Retina (tissue), 1 donor: ENCODE measurements around the gene DPP9.

ENCODE experiments used
- DNase-seq: peaks from one replicate; pipeline ENCODE4 v3.0.0-alpha.2; 2016

Gene DPP9

DNA sequence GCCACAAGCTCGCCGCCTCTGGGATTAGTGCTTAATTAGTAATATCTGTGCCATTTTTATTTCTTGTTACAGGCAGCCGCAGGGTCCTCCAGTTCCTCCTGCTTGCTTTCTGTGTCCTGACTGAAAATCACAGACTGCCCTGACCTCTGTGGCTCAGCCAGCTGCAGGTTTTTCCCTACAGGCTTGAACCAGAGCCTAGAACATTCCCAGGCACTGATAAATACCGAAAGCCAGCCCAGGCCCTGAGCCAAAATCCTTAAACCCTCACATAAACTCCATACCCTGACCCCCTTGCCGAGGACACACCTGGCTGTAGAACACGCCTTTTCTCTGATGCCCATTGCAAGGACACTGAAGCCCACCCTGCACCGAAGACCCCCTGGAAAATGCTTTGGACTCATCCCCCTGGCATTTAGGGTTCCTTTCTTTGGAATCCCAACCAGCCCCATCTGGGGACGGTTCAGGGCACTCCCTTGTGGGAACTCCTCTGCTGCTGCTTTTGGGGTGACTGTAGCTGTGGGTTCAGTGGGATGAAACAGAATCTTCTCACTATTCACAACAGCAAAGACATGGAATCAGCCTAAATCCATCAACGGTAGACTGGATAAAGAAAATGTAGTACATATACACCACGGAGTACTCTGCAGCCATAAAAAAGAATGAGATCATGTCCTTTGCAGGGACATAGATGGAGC lies 15.5 kb downstream of the DPP9 start:
- DNase-seq: no peak

GRCh38 chr19:4707322-4707721 lies 16.3 kb downstream of the DPP9 start:
- DNase-seq: no peak

- no peak for DNase-seq
Measured at GRCh38 chr19:4705413-4706131, 18.1 kb downstream of the DPP9 start.

GRCh38 chr19:4704317-4704673 lies 19.3 kb downstream of the DPP9 start:
- DNase-seq: no peak

DNA sequence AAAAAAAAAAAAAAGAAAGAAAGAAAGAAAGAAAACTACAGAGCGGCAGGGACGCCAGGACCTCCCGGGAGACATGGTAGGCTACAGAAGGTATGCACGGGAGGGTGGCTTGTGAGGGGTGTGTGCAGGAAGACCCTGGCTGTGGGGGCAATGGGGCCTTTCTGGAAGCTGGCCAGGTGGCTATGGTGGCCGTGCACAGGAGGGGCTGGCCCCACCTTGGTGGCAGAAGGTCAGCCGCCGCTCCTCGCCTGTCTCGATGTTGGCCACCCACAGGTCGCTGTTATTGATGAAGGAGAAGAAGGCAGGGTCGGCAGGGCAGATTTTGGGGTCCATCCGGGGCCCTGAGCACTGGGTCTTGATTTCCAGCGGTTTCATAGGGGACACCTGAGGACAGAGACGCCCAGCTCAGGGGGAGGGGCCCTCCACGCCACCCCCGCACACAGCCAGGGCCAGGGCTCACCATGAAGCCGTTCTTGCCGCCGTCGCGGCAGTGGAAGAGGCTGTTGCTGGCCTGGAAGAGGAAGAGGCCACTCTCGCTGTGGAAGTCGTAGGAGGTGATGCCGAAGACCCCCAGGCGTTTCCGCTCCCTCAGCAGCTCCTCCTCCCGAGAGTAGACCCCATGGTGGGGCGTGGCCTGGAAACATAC lies 19.8 kb downstream of the DPP9 start:
- DNase-seq: no peak

DNA sequence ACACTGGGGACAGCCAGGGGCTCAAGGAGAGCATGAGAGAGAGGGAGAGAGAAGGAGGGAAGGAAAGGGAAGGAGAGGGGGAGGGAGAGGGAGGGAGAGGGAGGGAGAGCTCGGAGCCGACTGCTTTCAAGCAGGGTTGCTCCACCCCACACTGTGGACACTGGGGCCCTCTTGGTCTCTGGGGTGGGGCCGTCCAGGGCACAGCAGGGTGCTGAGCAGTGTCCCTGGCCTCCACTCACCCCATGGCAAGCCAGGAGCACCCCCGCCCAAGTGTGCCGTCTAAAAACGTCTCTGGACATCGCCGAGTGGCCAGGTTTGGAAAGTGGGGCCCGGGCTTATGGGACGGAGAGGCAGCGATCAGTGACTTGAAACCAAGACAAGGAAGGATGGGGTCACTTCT lies 20.9 kb downstream of the DPP9 start:
- DNase-seq: no peak

DNA sequence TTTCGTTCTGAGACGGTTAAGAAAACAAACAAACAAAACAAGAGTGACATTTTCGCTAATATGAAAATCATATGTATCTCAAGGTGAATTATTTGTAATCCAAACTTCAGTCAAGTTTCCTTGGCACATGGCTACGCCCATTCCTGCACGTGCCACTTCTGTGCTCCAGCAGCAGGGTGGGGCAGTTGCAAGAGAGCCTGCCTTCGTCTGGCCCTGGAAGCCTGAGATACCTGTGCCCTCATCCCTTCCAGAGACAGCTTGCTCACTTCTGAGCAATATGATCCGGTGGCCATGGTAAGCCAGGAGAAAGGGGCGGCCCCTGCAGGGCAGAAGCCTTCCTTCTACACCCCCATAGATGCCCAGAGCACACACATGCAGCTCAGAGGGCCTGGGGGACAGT lies 22.1 kb downstream of the DPP9 start:
- no peak for DNase-seq

DNA sequence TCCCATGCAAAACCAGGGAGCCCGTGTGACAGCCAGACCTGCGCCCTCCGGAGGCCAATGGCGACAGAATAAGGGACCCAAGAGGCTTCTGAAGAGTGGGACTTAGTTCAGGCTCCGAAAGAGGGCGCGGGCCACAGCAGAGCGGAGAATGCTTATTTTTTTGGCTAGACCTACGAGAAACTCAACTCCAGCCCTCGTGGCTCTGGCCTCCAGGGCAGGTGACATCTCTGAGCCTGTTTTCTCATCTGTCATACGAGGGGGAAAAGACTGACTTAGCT lies 23.0 kb downstream of the DPP9 start:
- no peak for DNase-seq

GRCh38 chr19:4699826-4700692 lies 23.6 kb downstream of the DPP9 start:
- DNase-seq: no peak

- no peak for DNase-seq
Measured at GRCh38 chr19:4697304-4697703, 26.3 kb downstream of the DPP9 start.

GRCh38 chr19:4695224-4695731 lies 28.4 kb downstream of the DPP9 start:
- no peak for DNase-seq

DNA sequence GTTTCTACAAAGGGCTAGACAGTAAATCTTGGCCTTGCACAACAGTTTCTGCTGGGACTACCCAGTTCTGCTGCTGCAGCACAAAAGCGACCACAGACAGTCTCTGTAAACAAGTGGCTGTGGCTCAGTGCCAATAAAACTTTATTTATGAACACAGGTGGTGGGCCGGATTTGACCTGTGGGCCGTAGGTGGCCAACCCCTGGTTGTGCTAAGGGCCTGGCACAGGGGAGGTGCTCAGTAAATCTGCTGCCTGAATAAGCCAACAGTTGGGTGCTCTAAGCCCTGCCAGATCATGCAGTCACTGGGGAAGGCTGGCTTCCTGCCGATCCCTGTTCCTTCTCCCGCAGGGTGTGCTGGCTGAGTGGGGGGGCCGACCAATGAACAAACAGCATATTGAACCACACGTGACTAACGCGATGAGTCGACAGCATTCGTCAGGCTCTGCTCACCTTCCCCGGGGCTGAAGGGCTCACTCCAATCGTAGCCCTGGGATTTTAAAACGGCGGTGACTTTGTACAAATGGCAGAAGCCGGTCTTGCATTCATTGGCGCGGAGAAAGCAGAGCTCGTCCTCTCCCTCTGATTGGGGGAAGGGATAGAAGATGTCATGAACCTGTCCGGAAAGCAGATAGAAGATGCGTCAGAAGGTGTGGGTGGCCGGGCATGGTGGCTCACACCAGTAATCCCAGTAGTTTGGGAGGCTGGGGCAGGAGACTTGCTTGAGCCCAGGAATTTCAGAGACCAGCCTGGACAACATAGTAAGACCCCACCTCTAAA lies 29.2 kb downstream of the DPP9 start:
- no peak for DNase-seq

DNA sequence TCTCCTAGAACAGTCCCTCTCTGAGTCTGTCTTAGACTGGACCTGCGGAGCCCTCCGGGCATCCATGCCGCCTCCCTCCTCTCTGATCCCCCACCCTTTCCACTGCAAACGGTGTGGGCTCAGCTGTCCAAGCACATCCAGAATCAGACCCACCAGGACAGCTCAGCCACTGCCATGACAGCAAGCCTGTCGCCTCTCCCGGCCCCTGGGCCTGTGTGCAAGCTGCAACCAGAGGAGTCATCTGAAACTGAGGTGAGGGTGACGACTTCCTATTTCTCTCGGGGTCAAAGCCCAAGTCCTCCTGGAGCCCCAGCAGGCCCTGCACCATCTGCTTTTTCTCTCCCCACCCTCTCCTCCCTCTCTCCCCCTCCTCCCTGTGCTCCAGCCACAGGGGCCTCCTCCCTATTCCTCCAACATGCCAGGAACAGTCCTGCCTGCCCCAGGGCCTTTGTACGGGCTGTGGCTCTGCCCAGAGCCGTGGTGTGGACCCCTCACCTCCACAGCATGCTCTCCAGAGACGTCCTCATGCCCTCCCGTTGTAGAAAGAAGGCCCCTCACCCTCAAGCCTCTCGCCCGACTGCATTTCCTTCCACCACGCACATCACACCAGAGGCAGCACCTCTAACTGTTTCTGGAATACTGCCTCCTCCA lies 30.0 kb downstream of the DPP9 start:
- DNase-seq: no peak

DNA sequence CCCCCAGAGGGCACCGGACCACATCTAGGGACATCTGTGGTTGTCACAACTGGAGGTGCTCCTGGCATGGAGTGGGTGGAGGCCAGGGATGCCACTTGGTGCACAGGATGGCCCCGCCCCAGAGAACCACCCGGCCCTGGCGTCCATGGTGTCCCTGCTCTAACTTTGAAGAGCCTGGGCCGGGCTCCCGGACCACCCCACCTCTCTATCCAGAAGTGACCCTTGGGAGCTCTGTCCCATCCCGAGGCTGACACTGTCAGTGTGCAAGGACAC lies 30.6 kb downstream of the DPP9 start:
- DNase-seq: no peak

DNA sequence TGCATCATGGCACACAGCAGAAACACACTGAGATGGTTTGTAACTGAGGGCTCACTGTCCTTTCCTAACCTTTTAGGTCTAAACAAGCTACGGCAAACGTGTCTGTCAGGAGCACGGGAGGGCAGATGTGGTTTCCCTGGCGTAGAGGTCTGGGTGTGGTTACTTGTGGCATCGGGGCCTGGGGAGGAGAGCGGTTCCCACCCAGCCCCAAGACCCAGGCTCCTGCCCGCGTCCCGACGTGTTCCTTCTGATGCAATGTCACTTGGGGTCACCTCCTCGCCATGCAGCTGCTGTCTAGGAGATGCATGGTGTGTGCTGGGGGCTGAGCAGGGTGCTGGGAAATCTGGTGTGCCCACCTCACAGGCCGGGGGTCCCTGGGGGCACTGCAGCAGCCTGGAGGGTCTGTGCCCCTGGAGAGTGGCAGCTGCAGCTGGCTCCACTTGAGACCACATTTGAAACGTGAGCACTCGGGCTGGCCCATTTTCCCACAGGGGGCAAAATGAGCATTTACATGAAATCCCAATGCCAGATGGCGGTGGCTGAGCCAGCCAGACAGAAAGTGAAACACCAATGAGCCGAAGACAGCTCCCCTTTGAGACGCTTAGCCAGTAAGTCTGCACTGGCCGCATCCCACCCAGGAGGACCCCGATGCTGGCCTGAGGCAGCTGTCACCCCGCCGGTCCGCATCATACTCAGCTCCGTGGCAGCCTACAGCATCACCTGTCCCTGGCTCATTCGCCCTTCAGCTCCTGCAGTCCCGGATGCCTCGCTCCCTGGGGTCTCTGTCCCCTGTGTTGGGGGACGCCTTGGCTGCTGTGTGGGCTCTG lies 31.2 kb downstream of the DPP9 start:
- DNase-seq: no peak

GRCh38 chr19:4691373-4691772 lies 32.3 kb downstream of the DPP9 start:
- no peak for DNase-seq

GRCh38 chr19:4690361-4690760 lies 33.3 kb downstream of the DPP9 start:
- no peak for DNase-seq

DNA sequence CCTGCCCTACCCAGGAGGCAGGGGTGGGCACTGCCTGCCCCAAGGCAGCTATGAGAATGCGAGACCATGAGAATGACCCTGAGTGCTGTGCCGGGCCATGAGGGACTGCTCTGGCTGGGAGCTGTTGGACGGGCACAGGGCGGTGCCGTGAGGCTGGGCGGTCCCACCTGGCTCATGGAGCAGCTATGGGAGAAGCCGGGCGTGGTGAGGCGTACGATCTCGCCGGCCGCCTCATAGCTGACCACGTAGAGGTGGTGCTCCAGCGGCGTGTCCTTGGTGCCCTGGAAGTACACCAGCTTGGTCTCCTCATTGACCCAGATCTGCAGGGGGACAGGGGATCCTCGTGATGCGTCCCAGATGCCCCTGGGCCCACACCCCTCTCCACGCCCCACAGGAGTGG lies 34.2 kb downstream of the DPP9 start:
- no peak for DNase-seq

DNA sequence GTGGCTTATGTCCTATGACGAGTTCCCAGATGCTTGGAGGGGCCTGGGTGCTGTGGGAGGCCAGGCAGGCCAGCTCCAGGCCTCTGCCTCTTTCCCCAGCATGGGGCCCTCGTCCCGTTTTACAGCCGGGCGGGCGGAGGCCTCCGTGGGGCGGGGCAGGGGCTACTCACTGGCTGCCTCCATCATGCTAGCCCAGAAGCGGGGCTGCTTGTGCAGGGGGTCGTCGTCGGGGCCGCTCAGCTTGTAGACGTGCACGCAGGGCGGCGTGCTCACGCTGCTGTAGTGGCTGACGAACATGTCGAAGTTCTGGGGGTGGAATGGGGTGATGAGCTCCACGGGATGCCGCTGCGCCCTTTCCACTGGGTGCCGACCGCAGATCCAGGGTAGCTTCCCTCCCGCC lies 35.1 kb downstream of the DPP9 start:
- no peak for DNase-seq

GRCh38 chr19:4687396-4687795 lies 36.2 kb downstream of the DPP9 start:
- no peak for DNase-seq

DNA sequence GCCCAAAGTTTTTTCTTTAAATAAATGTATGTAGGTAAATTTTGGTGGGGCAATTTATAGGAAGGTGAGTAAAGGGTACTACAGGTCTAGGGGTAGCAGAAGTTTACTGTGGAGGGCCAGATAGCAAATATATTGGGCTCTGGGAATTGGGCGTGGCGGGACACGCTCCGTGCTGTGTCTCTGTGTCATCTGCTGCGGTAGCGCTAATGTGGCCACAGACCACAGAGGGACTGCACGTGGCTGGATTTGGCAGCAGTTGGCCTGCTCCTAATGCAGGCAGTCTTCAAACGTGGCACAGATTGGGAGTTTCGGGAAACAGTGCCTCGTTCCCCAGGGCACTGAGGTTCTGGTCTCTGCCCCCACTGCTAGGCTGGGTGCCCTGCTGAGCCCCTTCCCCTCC lies 36.9 kb downstream of the DPP9 start:
- no peak for DNase-seq
